ENCODE measurements around the gene CEACAM3.

Gene CEACAM3

GRCh38 chr19:41796362-41796761, at the start of gene CEACAM3:
Gene CEACAM3 (plus strand): TSS chr19:41796587. CDS start chr19:41796678, 91 bp downstream.
- no peak for TF ChIP-seq PPARA (CRISPR knock-in tag; IDR thresholded peaks at IDR 0.05; ENCODE audit: borderline replicate concordance)
- no peak for TF ChIP-seq CREB5 (CRISPR knock-in tag; IDR thresholded peaks at IDR 0.05; ENCODE audit: low read depth)
- TF ChIP-seq ARNTL (CRISPR knock-in tag; IDR thresholded peaks at IDR 0.05; ENCODE audit: borderline replicate concordance, low read depth) = no peak
- TF ChIP-seq OSR1 (CRISPR knock-in tag; IDR thresholded peaks at IDR 0.05) = no peak
- no peak for TF ChIP-seq ZC3H10 (CRISPR knock-in tag; IDR thresholded peaks at IDR 0.05)
- TF ChIP-seq, protein P1, sequence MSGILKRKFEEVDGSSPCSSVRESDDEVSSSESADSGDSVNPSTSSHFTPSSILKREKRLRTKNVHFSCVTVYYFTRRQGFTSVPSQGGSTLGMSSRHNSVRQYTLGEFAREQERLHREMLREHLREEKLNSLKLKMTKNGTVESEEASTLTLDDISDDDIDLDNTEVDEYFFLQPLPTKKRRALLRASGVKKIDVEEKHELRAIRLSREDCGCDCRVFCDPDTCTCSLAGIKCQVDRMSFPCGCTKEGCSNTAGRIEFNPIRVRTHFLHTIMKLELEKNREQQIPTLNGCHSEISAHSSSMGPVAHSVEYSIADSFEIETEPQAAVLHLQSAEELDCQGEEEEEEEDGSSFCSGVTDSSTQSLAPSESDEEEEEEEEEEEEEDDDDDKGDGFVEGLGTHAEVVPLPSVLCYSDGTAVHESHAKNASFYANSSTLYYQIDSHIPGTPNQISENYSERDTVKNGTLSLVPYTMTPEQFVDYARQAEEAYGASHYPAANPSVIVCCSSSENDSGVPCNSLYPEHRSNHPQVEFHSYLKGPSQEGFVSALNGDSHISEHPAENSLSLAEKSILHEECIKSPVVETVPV (CRISPR knock-in tag; IDR thresholded peaks at IDR 0.05) = no peak
- TF ChIP-seq ZFP3 (CRISPR knock-in tag; IDR thresholded peaks at IDR 0.05) = no peak
- no peak for TF ChIP-seq PATZ1 (CRISPR knock-in tag; IDR thresholded peaks at IDR 0.05; ENCODE audit: borderline replicate concordance)
- TF ChIP-seq RARB (CRISPR knock-in tag; IDR thresholded peaks at IDR 0.05) = no peak
- no peak for TF ChIP-seq ZFP30 (CRISPR knock-in tag; IDR thresholded peaks at IDR 0.05)
- ATAC-seq = no peak

GRCh38 chr19:41746593-41747227, 49.7 kb upstream of the CEACAM3 start:
- TF ChIP-seq ZC3H10 (CRISPR knock-in tag; IDR thresholded peaks at IDR 0.05) (no peak), CREB5 (CRISPR knock-in tag; IDR thresholded peaks at IDR 0.05; ENCODE audit: low read depth) (no peak), ARNTL (CRISPR knock-in tag; IDR thresholded peaks at IDR 0.05; ENCODE audit: borderline replicate concordance, low read depth) (no peak), GLIS3 (CRISPR knock-in tag; IDR thresholded peaks at IDR 0.05) (no peak), TOX (CRISPR knock-in tag; IDR thresholded peaks at IDR 0.05; ENCODE audit: borderline replicate concordance) (no peak), PPARA (CRISPR knock-in tag; IDR thresholded peaks at IDR 0.05; ENCODE audit: borderline replicate concordance) (no peak), RARB (CRISPR knock-in tag; IDR thresholded peaks at IDR 0.05) (no peak), ZNF8 (CRISPR knock-in tag; IDR thresholded peaks at IDR 0.05) (no peak), ISL1 (CRISPR knock-in tag; IDR thresholded peaks at IDR 0.05) (no peak), BACH2 (CRISPR knock-in tag; IDR thresholded peaks at IDR 0.05; ENCODE audit: borderline replicate concordance) (no peak), ZNF70 (CRISPR knock-in tag; IDR thresholded peaks at IDR 0.05) (no peak), ZNF565 (CRISPR knock-in tag; conservative IDR thresholded peaks at IDR 0.05; ENCODE audit: low read depth) (no peak), SNAI2 (CRISPR knock-in tag; IDR thresholded peaks at IDR 0.05) (no peak), POU6F1 (CRISPR knock-in tag; IDR thresholded peaks at IDR 0.05; ENCODE audit: borderline replicate concordance, low read depth) (no peak), ZFP3 (CRISPR knock-in tag; IDR thresholded peaks at IDR 0.05) (no peak), TCF4 (CRISPR knock-in tag; IDR thresholded peaks at IDR 0.05; ENCODE audit: borderline replicate concordance) (no peak), PATZ1 (CRISPR knock-in tag; IDR thresholded peaks at IDR 0.05; ENCODE audit: borderline replicate concordance) (no peak), OSR1 (CRISPR knock-in tag; IDR thresholded peaks at IDR 0.05) (no peak)
- TF ChIP-seq, protein P1 (CRISPR knock-in tag; IDR thresholded peaks at IDR 0.05) = no peak
- TF ChIP-seq, protein P2, sequence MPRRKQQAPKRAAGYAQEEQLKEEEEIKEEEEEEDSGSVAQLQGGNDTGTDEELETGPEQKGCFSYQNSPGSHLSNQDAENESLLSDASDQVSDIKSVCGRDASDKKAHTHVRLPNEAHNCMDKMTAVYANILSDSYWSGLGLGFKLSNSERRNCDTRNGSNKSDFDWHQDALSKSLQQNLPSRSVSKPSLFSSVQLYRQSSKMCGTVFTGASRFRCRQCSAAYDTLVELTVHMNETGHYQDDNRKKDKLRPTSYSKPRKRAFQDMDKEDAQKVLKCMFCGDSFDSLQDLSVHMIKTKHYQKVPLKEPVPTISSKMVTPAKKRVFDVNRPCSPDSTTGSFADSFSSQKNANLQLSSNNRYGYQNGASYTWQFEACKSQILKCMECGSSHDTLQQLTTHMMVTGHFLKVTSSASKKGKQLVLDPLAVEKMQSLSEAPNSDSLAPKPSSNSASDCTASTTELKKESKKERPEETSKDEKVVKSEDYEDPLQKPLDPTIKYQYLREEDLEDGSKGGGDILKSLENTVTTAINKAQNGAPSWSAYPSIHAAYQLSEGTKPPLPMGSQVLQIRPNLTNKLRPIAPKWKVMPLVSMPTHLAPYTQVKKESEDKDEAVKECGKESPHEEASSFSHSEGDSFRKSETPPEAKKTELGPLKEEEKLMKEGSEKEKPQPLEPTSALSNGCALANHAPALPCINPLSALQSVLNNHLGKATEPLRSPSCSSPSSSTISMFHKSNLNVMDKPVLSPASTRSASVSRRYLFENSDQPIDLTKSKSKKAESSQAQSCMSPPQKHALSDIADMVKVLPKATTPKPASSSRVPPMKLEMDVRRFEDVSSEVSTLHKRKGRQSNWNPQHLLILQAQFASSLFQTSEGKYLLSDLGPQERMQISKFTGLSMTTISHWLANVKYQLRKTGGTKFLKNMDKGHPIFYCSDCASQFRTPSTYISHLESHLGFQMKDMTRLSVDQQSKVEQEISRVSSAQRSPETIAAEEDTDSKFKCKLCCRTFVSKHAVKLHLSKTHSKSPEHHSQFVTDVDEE (CRISPR knock-in tag; IDR thresholded peaks at IDR 0.05) = no peak
- ATAC-seq = peak; percentile 95
